H9 (cell line): ENCODE results near the gene ZNF169. TPM values are rescaled to one million over a fixed set of nuclear protein-coding genes. Genes with fewer than 3 reads are reported as not detected.

Experiments
- DNase-seq: peaks from one replicate; pipeline ENCODE4 v3.0.0-alpha.2; 2017
- H2AFZ ChIP-seq: one replicate; pipeline ENCODE4 v1.6.1; 2013; ENCODE audit warnings: mild to moderate bottlenecking, low read length, control low read depth, moderate library complexity
- H2AK5ac ChIP-seq: 2 replicates; pipeline ENCODE4 v1.6.1; 2013; ENCODE audit warnings: low read length, control low read depth, mixed read lengths; ENCODE audit not compliant: insufficient read length
- H2BK120ac ChIP-seq: one replicate; pipeline ENCODE4 v1.6.1; 2013; ENCODE audit warnings: low read depth, mild to moderate bottlenecking, low read length, control low read depth, inconsistent platforms; ENCODE audit not compliant: poor library complexity, severe bottlenecking
- H2BK12ac ChIP-seq: 2 replicates; pipeline ENCODE4 v1.6.1; 2013; ENCODE audit warnings: low read length, control low read depth, mixed read lengths, low read depth; ENCODE audit not compliant: insufficient read length
- H2BK15ac ChIP-seq: 2 replicates; pipeline ENCODE4 v1.6.1; 2013; ENCODE audit warnings: low read depth, low read length, control low read depth
- H2BK20ac ChIP-seq: one replicate; pipeline ENCODE4 v1.6.1; 2013; ENCODE audit warnings: low read depth, mild to moderate bottlenecking, low read length, control low read depth, inconsistent platforms; ENCODE audit not compliant: poor library complexity, severe bottlenecking
- H2BK5ac ChIP-seq: 2 replicates; pipeline ENCODE4 v1.6.1; 2013; ENCODE audit warnings: low read length, control low read depth, mixed read lengths; ENCODE audit not compliant: insufficient read length
- H3K14ac ChIP-seq: 2 replicates; pipeline ENCODE4 v1.6.1; 2013; ENCODE audit warnings: low read length, control low read depth; ENCODE audit not compliant: insufficient read depth
- H3K18ac ChIP-seq: 2 replicates; pipeline ENCODE4 v1.6.1; 2013; ENCODE audit warnings: low read depth, mild to moderate bottlenecking, mixed read lengths, low read length, control low read depth; ENCODE audit not compliant: insufficient read length
- H3K23ac ChIP-seq: 2 replicates; pipeline ENCODE4 v1.6.1; 2013; ENCODE audit warnings: low read length, control low read depth, mixed read lengths, low read depth; ENCODE audit not compliant: insufficient read length
- H3K23me2 ChIP-seq: 2 replicates; pipeline ENCODE4 v1.6.1; 2013; ENCODE audit warnings: low read depth, mild to moderate bottlenecking, mixed read lengths, low read length, control low read depth; ENCODE audit not compliant: insufficient read length, poor library complexity, severe bottlenecking
- H3K27ac ChIP-seq: 2 replicates; pipeline ENCODE4 v1.5.1; 2013; ENCODE audit warnings: low read length, control low read depth, mixed read lengths, low read depth; ENCODE audit not compliant: insufficient read length
- H3K27me3 ChIP-seq: 2 replicates; pipeline ENCODE4 v1.6.1; 2013; ENCODE audit warnings: low read length, control low read depth, inconsistent platforms; ENCODE audit not compliant: insufficient read depth
- H3K4ac ChIP-seq: 2 replicates; pipeline ENCODE4 v1.6.1; 2013; ENCODE audit warnings: low read depth, mild to moderate bottlenecking, control low read depth, inconsistent platforms, low read length, moderate library complexity
- H3K4me1 ChIP-seq: 2 replicates; pipeline ENCODE4 v1.6.1; 2013; ENCODE audit warnings: low read length, control low read depth, inconsistent platforms; ENCODE audit not compliant: insufficient read depth
- H3K4me2 ChIP-seq: 2 replicates; pipeline ENCODE4 v1.6.1; 2013; ENCODE audit warnings: low read length, control low read depth, mixed read lengths; ENCODE audit not compliant: insufficient read length, insufficient read depth
- H3K56ac ChIP-seq: 2 replicates; pipeline ENCODE4 v1.6.1; 2013; ENCODE audit warnings: low read depth, mild to moderate bottlenecking, mixed read lengths, low read length, control low read depth; ENCODE audit not compliant: insufficient read length
- H3K79me1 ChIP-seq: 2 replicates; pipeline ENCODE4 v1.6.1; 2013; ENCODE audit warnings: low read depth, mild to moderate bottlenecking, moderate library complexity, low read length, control low read depth, inconsistent platforms; ENCODE audit not compliant: insufficient read depth, poor library complexity, severe bottlenecking
- H3K79me2 ChIP-seq: 2 replicates; pipeline ENCODE4 v1.6.1; 2013; ENCODE audit warnings: low read length, control low read depth, inconsistent platforms; ENCODE audit not compliant: insufficient read depth
- H3K9ac ChIP-seq: 2 replicates; pipeline ENCODE4 v1.6.1; 2013; ENCODE audit warnings: low read length, control low read depth, mixed read lengths; ENCODE audit not compliant: insufficient read length; ENCODE audit errors: extremely low read depth
- H3K9me3 ChIP-seq: one replicate; pipeline ENCODE4 v1.6.1; 2013; ENCODE audit warnings: low read depth, low read length, inconsistent platforms; ENCODE audit not compliant: control insufficient read depth
- H3T11ph ChIP-seq: one replicate; pipeline ENCODE4 v1.6.1; 2013; ENCODE audit warnings: mild to moderate bottlenecking, low read length, control low read depth, inconsistent platforms
- H4K20me1 ChIP-seq: one replicate; pipeline ENCODE4 v1.6.1; 2013; ENCODE audit not compliant: control insufficient read depth, insufficient read length, insufficient read depth
- H4K5ac ChIP-seq: 2 replicates; pipeline ENCODE4 v1.6.1; 2013; ENCODE audit warnings: low read depth, mild to moderate bottlenecking, mixed read lengths, low read length, control low read depth; ENCODE audit not compliant: insufficient read length
- H4K8ac ChIP-seq: replicated peaks from 2 replicates; pipeline ENCODE4 v1.6.1; 2013; ENCODE audit warnings: low read length, control low read depth, mixed read lengths, low read depth; ENCODE audit not compliant: insufficient read length
- H4K91ac ChIP-seq: 2 replicates; pipeline ENCODE4 v1.6.1; 2013; ENCODE audit warnings: low read depth, mild to moderate bottlenecking, moderate library complexity, mixed read lengths, low read length, control low read depth; ENCODE audit not compliant: insufficient read length
- H3K27ac Mint-ChIP-seq, 3 experiments: 2 replicates in 2 of 3; 3 replicates in 1 of 3; pipeline ENCODE4 v1.8.0; 2020 to 2021; ENCODE audit warnings: mixed read lengths in 3 of 3, mild to moderate bottlenecking in 1 of 3, moderate library complexity in 1 of 3
- H3K27me3 Mint-ChIP-seq: 2 replicates; pipeline ENCODE4 v1.8.0; 2021; ENCODE audit warnings: low read depth, mild to moderate bottlenecking, moderate library complexity, mixed read lengths
- H3K36me3 Mint-ChIP-seq, 3 experiments: 2 replicates in 2 of 3; 3 replicates in 1 of 3; pipeline ENCODE4 v1.8.0; 2020 to 2021; ENCODE audit warnings: low read depth in 3 of 3, mixed read lengths in 3 of 3; ENCODE audit not compliant: insufficient read depth in 1 of 3
- H3K4me1 Mint-ChIP-seq, 2 experiments: 2 replicates each; pipeline ENCODE4 v1.8.0; 2020; ENCODE audit warnings: mixed read lengths in 2 of 2
- H3K4me3 Mint-ChIP-seq, 2 experiments: 2 replicates in 1 of 2; 3 replicates in 1 of 2; pipeline ENCODE4 v1.8.0; 2020 to 2021; ENCODE audit warnings: mild to moderate bottlenecking in 2 of 2, mixed read lengths in 2 of 2, moderate library complexity in 1 of 2
- H3K9me3 Mint-ChIP-seq, 2 experiments: 2 replicates in 1 of 2; 3 replicates in 1 of 2; pipeline ENCODE4 v1.8.0; 2020; ENCODE audit warnings: mild to moderate bottlenecking in 2 of 2, mixed read lengths in 2 of 2, moderate library complexity in 1 of 2
- WGBS: extraction: QIAGEN DNeasy Blood & Tissue Kit; methylation state at CpG from one replicate; pipeline ENCODE4 v1.1.7; 2013; ENCODE audit warnings: missing lambda C conversion rate, low lambda C conversion rate, mixed read lengths; ENCODE audit not compliant: insufficient read length; ENCODE audit errors: extremely low coverage; 5-methylcytosine and 5-hydroxymethylcytosine counted together
- total RNA-seq: library from RNA; stranded (reverse); gene quantifications from 2 replicates; pipeline ENCODE4 v1.2.1, GENCODE V29; 2021
- TF ChIP-seq, protein P1 (sequence below): fragments of 200-600 bp; sonication (generic); conservative IDR thresholded peaks from 3 replicates; pipeline ENCODE4 v1.8.0; 2021; ENCODE audit warnings: antibody characterized with exemption, mild to moderate bottlenecking

ZNF169 gene
- total RNA-seq, 1 experiment from 2014 or later, result 4.8 TPM

DNA sequence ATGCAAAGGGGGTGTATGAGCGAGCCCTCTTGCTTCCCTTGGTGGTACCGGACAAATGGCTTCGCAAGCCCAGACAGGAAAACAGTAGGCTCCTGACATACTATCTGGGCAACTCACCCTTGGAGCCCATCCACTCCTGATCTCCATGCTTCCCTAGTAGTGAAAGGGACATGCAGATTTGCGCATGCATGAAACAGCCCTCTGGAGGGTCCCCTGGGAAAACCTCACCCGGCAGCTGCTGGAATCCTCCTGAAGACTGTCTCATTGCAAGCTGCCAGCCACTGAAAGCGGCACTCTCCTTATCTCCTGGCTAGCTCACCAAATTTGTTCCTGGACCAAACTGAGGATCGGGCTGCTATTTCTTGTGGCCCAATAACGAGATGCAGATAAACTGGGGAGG, 10.2 kb downstream of the ZNF169 start:
- no peak overlapping the region for H3K4me2 ChIP-seq
- H3K36me3 Mint-ChIP-seq, result peaks cover 31 to 45% (median 34%) of the 10 kb centered on the region in 3 experiments
- no peaks in the 10 kb centered on the region for H3K9me3 ChIP-seq
- no CpG with 5 or more reads among the region's 8 CpGs for WGBS
- no peaks in the 10 kb centered on the region for H3K4me1 ChIP-seq
- no peak overlapping the region for H4K5ac ChIP-seq
- no peak overlapping the region for H3K14ac ChIP-seq
- no peak overlapping the region for H4K91ac ChIP-seq
- no peak overlapping the region for H3K27ac Mint-ChIP-seq
- H4K20me1 ChIP-seq, result no peaks in the 10 kb centered on the region
- H3K79me1 ChIP-seq, result peaks cover 3% of the 10 kb centered on the region
- TF ChIP-seq, protein P1, sequence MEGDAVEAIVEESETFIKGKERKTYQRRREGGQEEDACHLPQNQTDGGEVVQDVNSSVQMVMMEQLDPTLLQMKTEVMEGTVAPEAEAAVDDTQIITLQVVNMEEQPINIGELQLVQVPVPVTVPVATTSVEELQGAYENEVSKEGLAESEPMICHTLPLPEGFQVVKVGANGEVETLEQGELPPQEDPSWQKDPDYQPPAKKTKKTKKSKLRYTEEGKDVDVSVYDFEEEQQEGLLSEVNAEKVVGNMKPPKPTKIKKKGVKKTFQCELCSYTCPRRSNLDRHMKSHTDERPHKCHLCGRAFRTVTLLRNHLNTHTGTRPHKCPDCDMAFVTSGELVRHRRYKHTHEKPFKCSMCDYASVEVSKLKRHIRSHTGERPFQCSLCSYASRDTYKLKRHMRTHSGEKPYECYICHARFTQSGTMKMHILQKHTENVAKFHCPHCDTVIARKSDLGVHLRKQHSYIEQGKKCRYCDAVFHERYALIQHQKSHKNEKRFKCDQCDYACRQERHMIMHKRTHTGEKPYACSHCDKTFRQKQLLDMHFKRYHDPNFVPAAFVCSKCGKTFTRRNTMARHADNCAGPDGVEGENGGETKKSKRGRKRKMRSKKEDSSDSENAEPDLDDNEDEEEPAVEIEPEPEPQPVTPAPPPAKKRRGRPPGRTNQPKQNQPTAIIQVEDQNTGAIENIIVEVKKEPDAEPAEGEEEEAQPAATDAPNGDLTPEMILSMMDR, result no peak
- no peak for DNase-seq
- no peak overlapping the region for H2AK5ac ChIP-seq
- H3K27ac ChIP-seq, result no peak overlapping the region
- H3K56ac ChIP-seq, result no peak overlapping the region
- H2AFZ ChIP-seq, result no peak overlapping the region
- no peak overlapping the region for H2BK120ac ChIP-seq
- no peak overlapping the region for H3K4me3 Mint-ChIP-seq
- H3T11ph ChIP-seq, result no peak overlapping the region
- H3K23me2 ChIP-seq, result no peaks in the 10 kb centered on the region
- no peaks in the 10 kb centered on the region for H3K27me3 ChIP-seq
- H2BK5ac ChIP-seq, result no peak overlapping the region
- no peak overlapping the region for H3K9ac ChIP-seq
- no peak overlapping the region for H3K23ac ChIP-seq
- no peak overlapping the region for H2BK15ac ChIP-seq
- no peak overlapping the region for H2BK20ac ChIP-seq
- H3K79me2 ChIP-seq, result no peaks in the 10 kb centered on the region; the same call in 1 of the 2 replicates
- peaks cover 32 to 37% of the 10 kb centered on the region in 2 experiments for H3K9me3 Mint-ChIP-seq
- no peak overlapping the region for H3K18ac ChIP-seq
- peaks cover 2% of the 10 kb centered on the region; the same call in 1 of the 2 replicates for H3K27me3 Mint-ChIP-seq
- no peaks in the 10 kb centered on the region for H3K4me1 Mint-ChIP-seq
- H4K8ac ChIP-seq, result no peak overlapping the region
- no peak overlapping the region for H3K4ac ChIP-seq
- no peak overlapping the region for H2BK12ac ChIP-seq
